Stimulated activated CD4-positive, alpha-beta T cell treated with anti-CD3 and anti-CD28 coated beads, Interleukin-15, amount 100 ng/mL, for 24 hours (primary cell): ENCODE results near the gene FANCB.

ENCODE experiments used
- DNase-seq: peaks from one replicate; pipeline ENCODE4 v3.0.0-alpha.2; 2020

FANCB gene

GRCh38 chrX:14872851-14873675 lies at the start of gene FANCB, which contains the start of gene MOSPD2:
Gene FANCB (minus strand): TSS chrX:14873069. CDS start chrX:14865510, 7,559 bp downstream.
Gene MOSPD2 (plus strand): TSS chrX:14873421. CDS start chrX:14873529, 108 bp downstream.
- peak; percentile 95 for DNase-seq

- DNase-seq = no peak
Measured at GRCh38 chrX:14922437-14922836, 49.6 kb upstream of the FANCB start.

- no peak for DNase-seq
Measured at GRCh38 chrX:14920196-14920595, 47.3 kb upstream of the FANCB start.

- no peak for DNase-seq
Measured at GRCh38 chrX:14919407-14919806, 46.5 kb upstream of the FANCB start.

DNA sequence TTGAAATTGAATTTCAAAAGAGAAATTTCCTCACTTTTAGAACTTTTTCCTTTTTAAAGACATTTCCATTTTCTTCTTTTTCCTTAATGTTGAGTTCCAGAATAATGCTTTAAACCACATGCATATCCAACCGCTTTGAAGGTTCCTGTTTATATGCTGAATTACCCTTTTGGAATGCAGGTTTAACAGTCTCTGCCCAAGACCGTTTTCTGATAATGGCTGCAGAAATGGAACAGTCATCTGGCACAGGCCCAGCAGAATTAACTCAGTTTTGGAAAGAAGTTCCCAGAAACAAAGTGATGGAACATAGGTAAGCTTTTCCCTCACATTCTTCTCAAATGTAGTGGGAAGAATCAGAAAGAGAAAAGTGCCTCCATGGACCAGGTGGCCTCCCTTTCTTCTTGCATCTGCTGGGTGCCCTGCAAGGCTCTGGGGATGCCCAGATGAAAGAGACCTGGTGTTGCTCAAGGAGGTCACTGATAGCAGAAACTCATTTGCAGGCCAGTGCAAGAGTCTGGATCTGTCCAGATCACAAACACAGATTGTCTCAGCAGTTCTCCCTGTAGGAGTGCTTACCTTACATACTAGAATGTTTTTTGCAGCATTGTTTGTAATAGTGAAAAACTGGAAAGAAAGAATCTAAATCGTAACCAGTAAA lies 43.3 kb upstream of the FANCB start:
- no peak for DNase-seq

DNA sequence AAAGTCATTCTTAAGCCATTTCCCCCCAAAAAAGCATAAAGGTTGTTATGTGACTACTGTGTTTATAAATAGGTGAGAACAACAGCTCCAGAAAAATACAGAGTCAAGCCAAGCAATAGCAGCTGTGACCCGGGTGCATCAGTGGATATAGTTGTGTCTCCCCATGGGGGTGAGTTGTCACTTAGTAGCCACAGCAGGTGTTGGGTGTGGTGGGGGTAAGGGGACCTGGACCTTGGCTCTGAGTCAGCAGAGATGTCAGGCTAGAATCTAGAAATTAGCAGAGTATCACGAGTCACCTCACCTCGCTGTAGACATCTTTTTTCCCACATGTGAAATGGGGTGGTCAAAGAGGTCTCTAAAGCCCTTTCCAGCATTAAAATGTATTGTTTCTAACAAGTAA lies 42.7 kb upstream of the FANCB start:
- no peak for DNase-seq

- no peak for DNase-seq
Measured at GRCh38 chrX:14913241-14913640, 40.4 kb upstream of the FANCB start.

DNA sequence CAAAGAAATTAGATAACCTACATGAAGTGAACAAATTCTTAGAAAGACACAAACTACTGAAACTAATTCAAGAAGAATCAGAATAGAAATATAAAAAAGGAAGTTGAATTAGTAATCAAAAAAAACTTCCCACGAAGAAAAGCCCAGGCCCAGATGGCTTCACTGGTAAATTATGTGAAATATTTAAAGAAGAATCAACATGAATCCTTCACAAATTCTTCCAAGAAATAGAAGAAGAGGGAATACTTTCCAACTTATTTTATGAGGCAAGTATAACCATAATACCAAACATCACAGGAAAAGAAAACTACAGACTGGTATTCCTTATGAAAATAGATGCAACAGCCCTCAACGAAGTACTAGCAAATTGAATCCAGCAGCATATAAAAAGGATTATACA lies 31.0 kb upstream of the FANCB start:
- no peak for DNase-seq

- no peak for DNase-seq
Measured at GRCh38 chrX:14902537-14902936, 29.7 kb upstream of the FANCB start.

DNA sequence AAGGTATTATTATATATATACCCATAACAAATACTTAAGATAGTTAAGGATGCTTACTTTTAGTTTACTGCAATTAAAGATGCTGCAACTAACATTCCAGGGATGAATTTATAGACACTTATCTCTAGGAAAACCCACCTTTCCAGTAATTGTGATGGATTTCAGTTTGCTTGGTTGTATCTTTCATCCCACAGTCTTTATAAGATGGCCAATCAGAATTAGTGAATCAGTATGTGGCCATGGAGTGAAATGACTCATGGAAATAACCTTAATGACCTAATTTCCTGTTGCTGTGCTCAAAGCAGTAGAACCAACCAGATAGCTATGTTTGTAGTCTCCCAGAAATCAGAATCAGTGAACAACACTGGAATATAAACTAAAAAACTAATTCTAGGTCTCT lies 26.7 kb upstream of the FANCB start:
- DNase-seq = no peak

- no peak for DNase-seq
Measured at GRCh38 chrX:14897042-14897441, 24.2 kb upstream of the FANCB start.

- no peak for DNase-seq
Measured at GRCh38 chrX:14896273-14896672, 23.4 kb upstream of the FANCB start.

GRCh38 chrX:14886252-14886651 lies 13.4 kb upstream of the FANCB start:
- DNase-seq = no peak

DNA sequence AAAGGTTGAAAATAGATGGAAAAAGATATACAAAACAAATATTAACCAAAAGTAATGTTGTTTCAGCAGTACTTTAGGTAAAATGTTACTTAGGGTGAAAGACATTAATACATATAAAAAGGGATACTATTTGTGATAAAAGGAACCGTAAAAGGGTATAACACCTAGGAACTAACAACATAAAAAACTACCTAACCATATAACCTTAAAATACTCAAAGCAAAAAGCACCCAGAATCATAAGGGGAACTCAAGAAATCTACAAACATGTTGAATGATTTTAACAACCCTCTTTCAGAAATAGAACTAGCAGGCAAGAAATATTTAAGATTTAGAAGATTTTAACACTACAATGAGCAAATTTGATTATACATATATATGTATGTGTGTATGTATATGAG lies 11.8 kb upstream of the FANCB start:
- DNase-seq = no peak

DNA sequence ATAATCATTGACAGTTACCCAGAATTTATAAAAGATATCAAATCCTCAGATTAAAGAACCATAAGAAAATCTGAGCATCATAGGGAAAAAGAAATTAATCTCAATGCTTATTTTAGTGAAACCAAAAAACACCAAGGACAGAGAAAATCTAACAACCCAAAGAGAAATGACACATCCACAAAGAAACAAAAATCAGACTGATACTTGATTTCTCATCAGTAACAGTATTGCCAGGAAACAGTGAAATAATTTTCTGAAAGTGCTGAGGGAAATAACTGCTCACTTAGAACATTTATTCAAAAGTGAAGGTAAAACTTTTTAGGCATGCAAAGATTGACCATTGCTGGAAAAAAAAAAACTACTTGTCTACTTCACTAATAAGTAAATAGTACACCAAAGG lies 11.0 kb upstream of the FANCB start:
- DNase-seq = no peak

- DNase-seq = no peak
Measured at GRCh38 chrX:14875624-14876023, 2.8 kb upstream of the FANCB start.

- no peak for DNase-seq
Measured at GRCh38 chrX:14873676-14874049, 794 bp upstream of the FANCB start.

DNA sequence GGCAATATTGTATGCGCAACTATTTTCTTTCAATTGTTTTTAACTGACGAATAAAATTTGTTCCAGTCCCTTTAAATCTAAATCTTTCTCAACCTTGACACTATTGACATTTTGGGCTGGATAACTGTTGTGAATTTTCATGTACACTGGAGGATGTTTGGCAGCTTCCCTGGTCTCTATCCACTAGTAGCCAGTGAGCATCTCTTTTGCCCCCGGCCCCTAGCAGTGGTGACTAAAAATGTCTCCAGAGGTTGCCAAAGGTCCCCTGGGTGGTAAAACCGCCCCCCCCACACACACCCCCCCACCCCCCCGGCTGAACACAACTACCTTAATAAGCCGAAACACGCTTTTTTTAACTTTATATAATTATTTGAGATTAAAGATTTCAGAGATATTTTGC lies 514 bp downstream of the FANCB start:
- peak; percentile 7 for DNase-seq

- DNase-seq = no peak
Measured at GRCh38 chrX:14871767-14872166, 1.1 kb downstream of the FANCB start.

- DNase-seq = no peak
Measured at GRCh38 chrX:14865201-14865600, 7.7 kb downstream of the FANCB start.

- no peak for DNase-seq
Measured at GRCh38 chrX:14864631-14865030, 8.2 kb downstream of the FANCB start.

DNA sequence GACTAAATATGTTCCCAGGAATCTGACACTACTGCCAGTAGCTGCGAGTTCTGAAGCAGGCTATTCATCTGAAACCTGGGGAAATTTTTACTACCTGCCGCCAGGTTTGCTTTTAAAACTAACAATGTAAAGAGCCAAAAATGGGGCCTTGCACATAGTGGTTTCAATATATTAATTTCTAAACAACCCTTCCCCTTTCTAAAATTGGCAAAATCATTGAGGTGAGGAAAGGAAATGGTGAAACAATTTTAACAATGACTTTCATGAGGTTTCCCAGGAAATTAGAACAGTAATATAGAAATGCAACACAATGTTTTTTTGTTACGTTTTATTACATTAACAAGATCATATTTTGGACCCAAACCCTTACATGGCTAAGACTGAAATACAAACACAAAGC lies 21.3 kb downstream of the FANCB start:
- no peak for DNase-seq

GRCh38 chrX:14843666-14844065 lies 29.2 kb downstream of the FANCB start:
- no peak for DNase-seq

GRCh38 chrX:14837155-14837554 lies 35.7 kb downstream of the FANCB start:
- no peak for DNase-seq

DNA sequence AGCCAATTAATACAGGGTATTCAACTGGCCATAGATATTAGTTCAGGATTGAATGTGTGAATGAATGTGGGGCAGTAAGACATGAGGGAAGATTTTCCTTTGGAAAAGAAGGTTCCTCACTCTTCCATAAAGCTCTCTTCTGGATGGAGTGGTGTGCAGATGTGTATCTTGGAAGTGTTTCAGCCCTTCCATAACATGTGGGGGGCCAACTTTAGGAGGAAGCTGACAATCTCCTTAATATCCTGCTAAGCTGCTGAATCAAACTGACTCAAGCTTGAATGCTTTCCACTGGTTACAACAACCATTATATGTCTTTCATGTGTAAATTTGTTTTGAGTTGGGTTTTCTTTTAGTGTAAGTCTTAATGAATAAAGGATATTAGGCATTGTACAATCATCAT lies 40.3 kb downstream of the FANCB start:
- DNase-seq = no peak
